WTC11 (cell line): ENCODE results near the gene MPZL3. TPM values are rescaled to one million over a fixed set of nuclear protein-coding genes. Genes with fewer than 3 reads are reported as not detected.

Source experiments
- ATAC-seq: fragments of 200-7000 bp; cut with Tn5 transposase; 2 replicates; pipeline ENCODE4 v1.10.0; 2021; ENCODE audit warnings: mild to moderate bottlenecking, moderate library complexity
- CTCF ChIA-PET: fragments of 300-600 bp; sonication (Branson Sonifier 250); formaldehyde crosslinking; loops from one replicate; lab custom pipeline; 2021; ENCODE audit warnings: antibody characterized with exemption; lab: Charles Lee
- POLR2A ChIA-PET: fragments of 350-600 bp; sonication (Branson Sonifier 250); formaldehyde crosslinking; loops from one replicate; lab custom pipeline; 2021; ENCODE audit warnings: antibody characterized with exemption; lab: Charles Lee
- DNase-seq: peaks from one replicate; pipeline ENCODE4 v3.0.0; 2021; ENCODE audit warnings: low spot score
- H3K27ac Mint-ChIP-seq: 2 replicates; pipeline ENCODE4 v1.8.0; 2021; ENCODE audit warnings: mixed read lengths
- H3K27me3 Mint-ChIP-seq: 2 replicates; pipeline ENCODE4 v1.8.0; 2021; ENCODE audit warnings: low read depth, mild to moderate bottlenecking, moderate library complexity, mixed read lengths
- H3K36me3 Mint-ChIP-seq: 2 replicates; pipeline ENCODE4 v1.8.0; 2021; ENCODE audit warnings: mixed read lengths
- H3K4me1 Mint-ChIP-seq: 2 replicates; pipeline ENCODE4 v1.8.0; 2022; ENCODE audit warnings: mixed read lengths
- H3K4me3 Mint-ChIP-seq: 2 replicates; pipeline ENCODE4 v1.8.0; 2021; ENCODE audit warnings: mild to moderate bottlenecking, moderate library complexity, mixed read lengths
- H3K9me3 Mint-ChIP-seq: 2 replicates; pipeline ENCODE4 v1.8.0; 2021; ENCODE audit warnings: mixed read lengths
- ATF1 ChIP-seq: sonication (generic); formaldehyde crosslinking; IDR thresholded peaks from 2 replicates; pipeline ENCODE4 v1.8.1; 2023; ENCODE audit warnings: mild to moderate bottlenecking, moderate library complexity, missing genetic modification reagents
- CREM ChIP-seq: sonication (generic); formaldehyde crosslinking; IDR thresholded peaks from 2 replicates; pipeline ENCODE4 v1.8.1; 2022; ENCODE audit warnings: mild to moderate bottlenecking, missing genetic modification reagents, moderate library complexity
- ELF4 ChIP-seq: sonication (generic); formaldehyde crosslinking; IDR thresholded peaks from 2 replicates; pipeline ENCODE4 v1.8.1; 2022; ENCODE audit warnings: low read depth, mild to moderate bottlenecking, moderate library complexity, missing genetic modification reagents
- ETV6 ChIP-seq: sonication (generic); formaldehyde crosslinking; IDR thresholded peaks from 2 replicates; pipeline ENCODE4 v1.8.1; 2022; ENCODE audit warnings: mild to moderate bottlenecking, missing genetic modification reagents
- FOXK1 ChIP-seq: sonication (generic); formaldehyde crosslinking; IDR thresholded peaks from 2 replicates; pipeline ENCODE4 v1.8.0; 2022; ENCODE audit warnings: mild to moderate bottlenecking, moderate library complexity, missing genetic modification reagents
- FOXP1 ChIP-seq: sonication (generic); formaldehyde crosslinking; IDR thresholded peaks from 2 replicates; pipeline ENCODE4 v1.8.0; 2022; ENCODE audit warnings: missing genetic modification reagents, mild to moderate bottlenecking, moderate library complexity, borderline replicate concordance
- GRHL2 ChIP-seq: fragments of 250-450 bp; sonication (Bioruptor Pico); IDR thresholded peaks from 2 replicates; pipeline ENCODE4 v1.8.0; 2022; ENCODE audit warnings: mild to moderate bottlenecking, moderate library complexity; ENCODE audit not compliant: insufficient replicate concordance, severe bottlenecking
- HMGA2 ChIP-seq: fragments of 250-450 bp; sonication (Bioruptor Pico); IDR thresholded peaks from 2 replicates; pipeline ENCODE4 v1.4.0; 2021; ENCODE audit warnings: mild to moderate bottlenecking, moderate library complexity
- KAT7 ChIP-seq: sonication (generic); formaldehyde crosslinking; IDR thresholded peaks from 2 replicates; pipeline ENCODE4 v1.8.1; 2023; ENCODE audit warnings: missing genetic modification reagents, mild to moderate bottlenecking, borderline replicate concordance
- MLX ChIP-seq: sonication (generic); formaldehyde crosslinking; IDR thresholded peaks from 2 replicates; pipeline ENCODE4 v1.8.1; 2023; ENCODE audit warnings: mild to moderate bottlenecking, missing genetic modification reagents, moderate library complexity
- NR1H2 ChIP-seq: sonication (generic); formaldehyde crosslinking; IDR thresholded peaks from 2 replicates; pipeline ENCODE4 v1.9.0; 2021; ENCODE audit warnings: mild to moderate bottlenecking, moderate library complexity, missing genetic modification reagents
- RORB ChIP-seq: fragments of 250-450 bp; sonication (Bioruptor Pico); IDR thresholded peaks from 2 replicates; pipeline ENCODE4 v1.9.0; 2021; ENCODE audit warnings: mild to moderate bottlenecking
- TEAD4 ChIP-seq: sonication (generic); formaldehyde crosslinking; IDR thresholded peaks from 2 replicates; pipeline ENCODE4 v1.8.0; 2022; ENCODE audit warnings: mild to moderate bottlenecking, missing genetic modification reagents
- ZMAT4 ChIP-seq: fragments of 250-450 bp; sonication (Bioruptor Pico); IDR thresholded peaks from 2 replicates; pipeline ENCODE4 v1.9.0; 2021; ENCODE audit warnings: mild to moderate bottlenecking
- ZNF138 ChIP-seq: sonication (generic); formaldehyde crosslinking; conservative IDR thresholded peaks from 2 replicates; pipeline ENCODE4 v1.8.1; 2022; ENCODE audit warnings: mild to moderate bottlenecking, moderate library complexity, missing genetic modification reagents
- ZNF416 ChIP-seq: fragments of 250-450 bp; sonication (Bioruptor Pico); IDR thresholded peaks from 2 replicates; pipeline ENCODE4 v1.9.0; 2021; ENCODE audit warnings: mild to moderate bottlenecking, inconsistent platforms
- ZSCAN18 ChIP-seq: fragments of 250-450 bp; sonication (Bioruptor Pico); IDR thresholded peaks from 2 replicates; pipeline ENCODE4 v2.1.2; 2022; ENCODE audit warnings: mild to moderate bottlenecking, moderate library complexity
- total RNA-seq: library from RNA; stranded (reverse); gene quantifications from 3 replicates; pipeline ENCODE4 v1.2.3, GENCODE V29; 2021
- TF ChIP-seq, protein P1 (sequence below): sonication (generic); formaldehyde crosslinking; IDR thresholded peaks from 2 replicates; pipeline ENCODE4 v1.8.0; 2022; ENCODE audit warnings: mild to moderate bottlenecking, missing genetic modification reagents
- TF ChIP-seq, protein P2 (sequence below): sonication (generic); formaldehyde crosslinking; IDR thresholded peaks from 2 replicates; pipeline ENCODE4 v1.8.0; 2023; ENCODE audit warnings: mild to moderate bottlenecking, missing genetic modification reagents
- TF ChIP-seq, protein P3 (sequence below): fragments of 250-450 bp; sonication (Bioruptor Pico); IDR thresholded peaks from 2 replicates; pipeline ENCODE4 v1.9.0; 2021; ENCODE audit warnings: mild to moderate bottlenecking
- TF ChIP-seq, protein P4 (sequence below): sonication (generic); formaldehyde crosslinking; IDR thresholded peaks from 2 replicates; pipeline ENCODE4 v1.8.1; 2022; ENCODE audit warnings: missing genetic modification reagents, borderline replicate concordance

Gene MPZL3
- total RNA-seq, 1 experiment from 2014 or later, result 2.1 TPM

DNA sequence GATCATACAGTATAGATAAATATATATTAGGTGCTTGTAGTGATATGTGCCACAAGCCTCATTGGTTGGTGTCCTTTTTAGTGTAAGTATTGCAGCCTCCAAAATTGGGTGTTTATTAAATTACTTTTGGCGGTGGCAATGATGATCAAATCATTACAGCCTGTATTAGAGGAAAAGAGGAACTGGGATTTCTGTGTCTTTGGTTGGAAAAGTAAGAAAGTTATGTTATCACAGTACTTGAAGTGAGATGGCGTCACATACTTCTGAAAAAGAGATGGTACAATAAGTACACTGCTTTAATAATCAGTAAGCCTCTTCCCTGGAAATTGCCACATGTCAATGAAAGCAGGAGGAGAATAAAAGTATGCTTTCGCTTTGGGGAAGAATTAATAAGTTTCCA lies 523 bp upstream of the MPZL3 start:
- H3K36me3 Mint-ChIP-seq, result no peaks in the 10 kb centered on the region
- H3K4me3 Mint-ChIP-seq, result peak overlapping the region; percentile 86
- peaks cover 9% of the 10 kb centered on the region for H3K4me1 Mint-ChIP-seq
- ChIA-PET CTCF (interaction anchor here (1.2 to 1.4 kb wide), 3 partner anchors 43 to 82 kb away, joined by 3 to 12 read pairs (median 5); no protein-coding TSS in a partner anchor), POLR2A (no interaction called here)
- ATAC-seq (no peak), DNase-seq (no peak)
- TF ChIP-seq ZMAT4 (CRISPR knock-in tag), result no peak
- TF ChIP-seq TEAD4 (CRISPR knock-in tag), result no peak
- no peak for TF ChIP-seq FOXP1 (CRISPR knock-in tag)
- TF ChIP-seq ZNF138 (CRISPR knock-in tag), result no peak
- no peak for TF ChIP-seq NR1H2 (CRISPR knock-in tag)
- no peak for TF ChIP-seq MLX (CRISPR knock-in tag)
- peaks cover 84% of the 10 kb centered on the region for H3K27me3 Mint-ChIP-seq
- peaks cover 8% of the 10 kb centered on the region for H3K9me3 Mint-ChIP-seq
- H3K27ac Mint-ChIP-seq, result no peak overlapping the region; the same call in 1 of the 2 replicates

DNA sequence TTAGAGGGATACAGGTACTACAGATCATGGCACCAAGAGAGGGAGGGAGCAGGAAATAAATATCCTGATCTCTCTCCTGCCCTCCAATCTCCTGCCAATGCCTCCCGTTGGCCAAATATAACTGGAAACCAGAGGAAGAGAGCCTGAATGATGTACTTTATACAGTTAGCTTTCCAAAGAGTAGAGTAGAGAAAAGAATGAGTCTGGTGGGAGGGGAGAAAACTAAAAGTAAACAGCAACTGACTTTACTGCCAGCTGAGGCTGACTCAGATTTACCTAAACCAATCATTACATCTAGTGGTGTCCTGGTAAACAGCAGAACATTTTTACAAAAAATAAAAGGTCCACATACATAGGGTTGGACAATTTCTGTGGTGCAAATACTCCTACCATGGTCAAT lies 5.1 kb downstream of the MPZL3 start:
- ChIA-PET POLR2A (no interaction called here), CTCF (no interaction called here)
- H3K4me1 Mint-ChIP-seq, result peaks cover 16% of the 10 kb centered on the region
- H3K27ac Mint-ChIP-seq, result no peak overlapping the region
- DNase-seq (no peak), ATAC-seq (no peak)
- H3K27me3 Mint-ChIP-seq, result peaks cover 69% of the 10 kb centered on the region
- H3K36me3 Mint-ChIP-seq, result no peaks in the 10 kb centered on the region
- no peaks in the 10 kb centered on the region; the same call in 1 of the 2 replicates for H3K9me3 Mint-ChIP-seq
- H3K4me3 Mint-ChIP-seq, result no peak overlapping the region
- TF ChIP-seq, protein P1, sequence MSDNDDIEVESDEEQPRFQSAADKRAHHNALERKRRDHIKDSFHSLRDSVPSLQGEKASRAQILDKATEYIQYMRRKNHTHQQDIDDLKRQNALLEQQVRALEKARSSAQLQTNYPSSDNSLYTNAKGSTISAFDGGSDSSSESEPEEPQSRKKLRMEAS, result no peak
- TF ChIP-seq FOXP1 (CRISPR knock-in tag) (no peak), GRHL2 (CRISPR knock-in tag) (no peak), RORB (CRISPR knock-in tag) (no peak), CREM (CRISPR knock-in tag) (no peak), HMGA2 (no peak), KAT7 (CRISPR knock-in tag) (no peak), ETV6 (CRISPR knock-in tag) (no peak), ATF1 (CRISPR knock-in tag) (no peak), FOXK1 (no peak), ZSCAN18 (no peak), ZNF416 (CRISPR knock-in tag) (no peak), ELF4 (CRISPR knock-in tag) (no peak)
- TF ChIP-seq, protein P2, sequence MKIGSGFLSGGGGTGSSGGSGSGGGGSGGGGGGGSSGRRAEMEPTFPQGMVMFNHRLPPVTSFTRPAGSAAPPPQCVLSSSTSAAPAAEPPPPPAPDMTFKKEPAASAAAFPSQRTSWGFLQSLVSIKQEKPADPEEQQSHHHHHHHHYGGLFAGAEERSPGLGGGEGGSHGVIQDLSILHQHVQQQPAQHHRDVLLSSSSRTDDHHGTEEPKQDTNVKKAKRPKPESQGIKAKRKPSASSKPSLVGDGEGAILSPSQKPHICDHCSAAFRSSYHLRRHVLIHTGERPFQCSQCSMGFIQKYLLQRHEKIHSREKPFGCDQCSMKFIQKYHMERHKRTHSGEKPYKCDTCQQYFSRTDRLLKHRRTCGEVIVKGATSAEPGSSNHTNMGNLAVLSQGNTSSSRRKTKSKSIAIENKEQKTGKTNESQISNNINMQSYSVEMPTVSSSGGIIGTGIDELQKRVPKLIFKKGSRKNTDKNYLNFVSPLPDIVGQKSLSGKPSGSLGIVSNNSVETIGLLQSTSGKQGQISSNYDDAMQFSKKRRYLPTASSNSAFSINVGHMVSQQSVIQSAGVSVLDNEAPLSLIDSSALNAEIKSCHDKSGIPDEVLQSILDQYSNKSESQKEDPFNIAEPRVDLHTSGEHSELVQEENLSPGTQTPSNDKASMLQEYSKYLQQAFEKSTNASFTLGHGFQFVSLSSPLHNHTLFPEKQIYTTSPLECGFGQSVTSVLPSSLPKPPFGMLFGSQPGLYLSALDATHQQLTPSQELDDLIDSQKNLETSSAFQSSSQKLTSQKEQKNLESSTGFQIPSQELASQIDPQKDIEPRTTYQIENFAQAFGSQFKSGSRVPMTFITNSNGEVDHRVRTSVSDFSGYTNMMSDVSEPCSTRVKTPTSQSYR (CRISPR knock-in tag), result no peak
- TF ChIP-seq, protein P3, sequence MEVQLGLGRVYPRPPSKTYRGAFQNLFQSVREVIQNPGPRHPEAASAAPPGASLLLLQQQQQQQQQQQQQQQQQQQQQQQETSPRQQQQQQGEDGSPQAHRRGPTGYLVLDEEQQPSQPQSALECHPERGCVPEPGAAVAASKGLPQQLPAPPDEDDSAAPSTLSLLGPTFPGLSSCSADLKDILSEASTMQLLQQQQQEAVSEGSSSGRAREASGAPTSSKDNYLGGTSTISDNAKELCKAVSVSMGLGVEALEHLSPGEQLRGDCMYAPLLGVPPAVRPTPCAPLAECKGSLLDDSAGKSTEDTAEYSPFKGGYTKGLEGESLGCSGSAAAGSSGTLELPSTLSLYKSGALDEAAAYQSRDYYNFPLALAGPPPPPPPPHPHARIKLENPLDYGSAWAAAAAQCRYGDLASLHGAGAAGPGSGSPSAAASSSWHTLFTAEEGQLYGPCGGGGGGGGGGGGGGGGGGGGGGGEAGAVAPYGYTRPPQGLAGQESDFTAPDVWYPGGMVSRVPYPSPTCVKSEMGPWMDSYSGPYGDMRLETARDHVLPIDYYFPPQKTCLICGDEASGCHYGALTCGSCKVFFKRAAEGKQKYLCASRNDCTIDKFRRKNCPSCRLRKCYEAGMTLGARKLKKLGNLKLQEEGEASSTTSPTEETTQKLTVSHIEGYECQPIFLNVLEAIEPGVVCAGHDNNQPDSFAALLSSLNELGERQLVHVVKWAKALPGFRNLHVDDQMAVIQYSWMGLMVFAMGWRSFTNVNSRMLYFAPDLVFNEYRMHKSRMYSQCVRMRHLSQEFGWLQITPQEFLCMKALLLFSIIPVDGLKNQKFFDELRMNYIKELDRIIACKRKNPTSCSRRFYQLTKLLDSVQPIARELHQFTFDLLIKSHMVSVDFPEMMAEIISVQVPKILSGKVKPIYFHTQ, result no peak
- TF ChIP-seq, protein P4, sequence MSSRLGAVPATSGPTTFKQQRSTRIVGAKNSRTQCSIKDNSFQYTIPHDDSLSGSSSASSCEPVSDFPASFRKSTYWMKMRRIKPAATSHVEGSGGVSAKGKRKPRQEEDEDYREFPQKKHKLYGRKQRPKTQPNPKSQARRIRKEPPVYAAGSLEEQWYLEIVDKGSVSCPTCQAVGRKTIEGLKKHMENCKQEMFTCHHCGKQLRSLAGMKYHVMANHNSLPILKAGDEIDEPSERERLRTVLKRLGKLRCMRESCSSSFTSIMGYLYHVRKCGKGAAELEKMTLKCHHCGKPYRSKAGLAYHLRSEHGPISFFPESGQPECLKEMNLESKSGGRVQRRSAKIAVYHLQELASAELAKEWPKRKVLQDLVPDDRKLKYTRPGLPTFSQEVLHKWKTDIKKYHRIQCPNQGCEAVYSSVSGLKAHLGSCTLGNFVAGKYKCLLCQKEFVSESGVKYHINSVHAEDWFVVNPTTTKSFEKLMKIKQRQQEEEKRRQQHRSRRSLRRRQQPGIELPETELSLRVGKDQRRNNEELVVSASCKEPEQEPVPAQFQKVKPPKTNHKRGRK (CRISPR knock-in tag), result no peak
